ENCODE results near the gene CPPED1.
"Not testable (repeated sequence)": the region's sequence is repeated elsewhere in the genome, so short reads cannot be mapped to it uniquely, and the experiment has no call there.

CPPED1 gene

GRCh38 chr16:12769525-12769924 is 34.2 kb downstream of the CPPED1 start:
- no peak overlapping the region for H3K4me3 ChIP-seq (ENCODE audit: low read length)
- DNase-seq (ENCODE audit: low read depth, low spot score), result no peak
- H3K27ac ChIP-seq (ENCODE audit: low read length), result no peak overlapping the region
- no peaks in the 10 kb centered on the region for H3K27me3 ChIP-seq (ENCODE audit: control insufficient read depth, insufficient read depth, low read length)
- no peaks in the 10 kb centered on the region for H3K4me1 ChIP-seq (ENCODE audit: control insufficient read depth, insufficient read depth, low read length)
- no peaks in the 10 kb centered on the region for H3K36me3 ChIP-seq (ENCODE audit: control insufficient read depth, insufficient read depth, low read length)
- WGBS (ENCODE audit: insufficient coverage, insufficient read length), result no CpG with 5 or more reads among the region's 7 CpGs
- H3K9me3 ChIP-seq (ENCODE audit: control insufficient read depth, insufficient read depth, low read length), result no peaks in the 10 kb centered on the region

- Histone ChIP-seq H3K4me1 (ENCODE audit: control insufficient read depth, insufficient read depth, low read length) (no peaks in the 10 kb centered on the region), H3K27me3 (ENCODE audit: control insufficient read depth, insufficient read depth, low read length) (no peaks in the 10 kb centered on the region), H3K27ac (ENCODE audit: low read length) (no peak overlapping the region), H3K9me3 (ENCODE audit: control insufficient read depth, insufficient read depth, low read length) (no peaks in the 10 kb centered on the region), H3K4me3 (ENCODE audit: low read length) (no peak overlapping the region), H3K36me3 (ENCODE audit: control insufficient read depth, insufficient read depth, low read length) (no peaks in the 10 kb centered on the region)
- WGBS (ENCODE audit: insufficient coverage, insufficient read length), result no CpG with 5 or more reads among the region's 6 CpGs
- no peak for DNase-seq (ENCODE audit: low read depth, low spot score)
These were observed 35.8 kb downstream of the CPPED1 start for GRCh38 chr16:12767897-12768296.

- H3K4me3 ChIP-seq (ENCODE audit: low read length), result no peak overlapping the region
- H3K36me3 ChIP-seq (ENCODE audit: control insufficient read depth, insufficient read depth, low read length), result no peaks in the 10 kb centered on the region
- no peak for DNase-seq (ENCODE audit: low read depth, low spot score)
- H3K27me3 ChIP-seq (ENCODE audit: control insufficient read depth, insufficient read depth, low read length), result no peaks in the 10 kb centered on the region
- H3K27ac ChIP-seq (ENCODE audit: low read length), result no peak overlapping the region
- no peaks in the 10 kb centered on the region for H3K4me1 ChIP-seq (ENCODE audit: control insufficient read depth, insufficient read depth, low read length)
- H3K9me3 ChIP-seq (ENCODE audit: control insufficient read depth, insufficient read depth, low read length), result no peaks in the 10 kb centered on the region
- WGBS (ENCODE audit: insufficient coverage, insufficient read length), result no CpG with 5 or more reads among the region's 5 CpGs
These were observed 36.8 kb downstream of the CPPED1 start for GRCh38 chr16:12766853-12767252.

- H3K4me1 ChIP-seq (ENCODE audit: control insufficient read depth, insufficient read depth, low read length); H3K36me3 ChIP-seq (ENCODE audit: control insufficient read depth, insufficient read depth, low read length); H3K9me3 ChIP-seq (ENCODE audit: control insufficient read depth, insufficient read depth, low read length): not testable (repeated sequence)
These were observed 37.5 kb downstream of the CPPED1 start for GRCh38 chr16:12766208-12766607.

GRCh38 chr16:12764813-12765488 is 38.7 kb downstream of the CPPED1 start:
- no peaks in the 10 kb centered on the region for H3K27me3 ChIP-seq (ENCODE audit: control insufficient read depth, insufficient read depth, low read length)
- no peak overlapping the region for H3K4me3 ChIP-seq (ENCODE audit: low read length)
- no peak overlapping the region for H3K27ac ChIP-seq (ENCODE audit: low read length)
- peaks cover 1% of the 10 kb centered on the region; the same call in 1 of the 2 replicates for H3K4me1 ChIP-seq (ENCODE audit: control insufficient read depth, insufficient read depth, low read length)
- no peaks in the 10 kb centered on the region for H3K9me3 ChIP-seq (ENCODE audit: control insufficient read depth, insufficient read depth, low read length)
- H3K36me3 ChIP-seq (ENCODE audit: control insufficient read depth, insufficient read depth, low read length), result no peaks in the 10 kb centered on the region
- no CpG with 5 or more reads among the region's 6 CpGs for WGBS (ENCODE audit: insufficient coverage, insufficient read length)
- no peak for DNase-seq (ENCODE audit: low read depth, low spot score)

More at GRCh38 chr16:12766208-12766607, 37.5 kb downstream of the CPPED1 start:
- H3K4me3 ChIP-seq (ENCODE audit: low read length); H3K27ac ChIP-seq (ENCODE audit: low read length); H3K27me3 ChIP-seq (ENCODE audit: control insufficient read depth, insufficient read depth, low read length); DNase-seq (ENCODE audit: low read depth, low spot score): not testable (repeated sequence)
- WGBS (ENCODE audit: insufficient coverage, insufficient read length), result no CpG with 5 or more reads among the region's 3 CpGs

GRCh38 chr16:12763517-12763916 is 40.2 kb downstream of the CPPED1 start:
- Histone ChIP-seq H3K4me3 (ENCODE audit: low read length) (no peak overlapping the region), H3K4me1 (ENCODE audit: control insufficient read depth, insufficient read depth, low read length) (peaks cover 1% of the 10 kb centered on the region; the same call in 1 of the 2 replicates), H3K36me3 (ENCODE audit: control insufficient read depth, insufficient read depth, low read length) (no peaks in the 10 kb centered on the region), H3K27me3 (ENCODE audit: control insufficient read depth, insufficient read depth, low read length) (no peaks in the 10 kb centered on the region), H3K27ac (ENCODE audit: low read length) (no peak overlapping the region), H3K9me3 (ENCODE audit: control insufficient read depth, insufficient read depth, low read length) (no peaks in the 10 kb centered on the region)
- no peak for DNase-seq (ENCODE audit: low read depth, low spot score)
- WGBS (ENCODE audit: insufficient coverage, insufficient read length), result no CpG with 5 or more reads among the region's 3 CpGs

- no CpG with 5 or more reads among the region's 12 CpGs for WGBS (ENCODE audit: insufficient coverage, insufficient read length)
- H3K36me3 ChIP-seq (ENCODE audit: control insufficient read depth, insufficient read depth, low read length), result no peaks in the 10 kb centered on the region
These were observed 42.7 kb downstream of the CPPED1 start for GRCh38 chr16:12760819-12761611.

GRCh38 chr16:12758670-12759558 is 44.8 kb downstream of the CPPED1 start:
- H3K4me3 ChIP-seq (ENCODE audit: low read length), result no peak overlapping the region
- peaks cover 1% of the 10 kb centered on the region; the same call in 1 of the 2 replicates for H3K4me1 ChIP-seq (ENCODE audit: control insufficient read depth, insufficient read depth, low read length)
- H3K27me3 ChIP-seq (ENCODE audit: control insufficient read depth, insufficient read depth, low read length), result no peaks in the 10 kb centered on the region
- DNase-seq (ENCODE audit: low read depth, low spot score), result no peak
- WGBS (ENCODE audit: insufficient coverage, insufficient read length), result no CpG with 5 or more reads among the region's 9 CpGs
- H3K27ac ChIP-seq (ENCODE audit: low read length), result no peak overlapping the region
- no peaks in the 10 kb centered on the region for H3K36me3 ChIP-seq (ENCODE audit: control insufficient read depth, insufficient read depth, low read length)
- no peaks in the 10 kb centered on the region for H3K9me3 ChIP-seq (ENCODE audit: control insufficient read depth, insufficient read depth, low read length)

More at GRCh38 chr16:12760819-12761611, 42.7 kb downstream of the CPPED1 start:
- Histone ChIP-seq H3K27me3 (ENCODE audit: control insufficient read depth, insufficient read depth, low read length) (no peaks in the 10 kb centered on the region), H3K4me3 (ENCODE audit: low read length) (no peak overlapping the region), H3K27ac (ENCODE audit: low read length) (no peak overlapping the region), H3K4me1 (ENCODE audit: control insufficient read depth, insufficient read depth, low read length) (peaks cover 1% of the 10 kb centered on the region; the same call in 1 of the 2 replicates), H3K9me3 (ENCODE audit: control insufficient read depth, insufficient read depth, low read length) (no peaks in the 10 kb centered on the region)
- no peak for DNase-seq (ENCODE audit: low read depth, low spot score)

- WGBS (ENCODE audit: insufficient coverage, insufficient read length), result no CpG with 5 or more reads among the region's 5 CpGs
- Histone ChIP-seq H3K36me3 (ENCODE audit: control insufficient read depth, insufficient read depth, low read length) (no peaks in the 10 kb centered on the region), H3K9me3 (ENCODE audit: control insufficient read depth, insufficient read depth, low read length) (no peaks in the 10 kb centered on the region), H3K4me3 (ENCODE audit: low read length) (no peak overlapping the region), H3K27me3 (ENCODE audit: control insufficient read depth, insufficient read depth, low read length) (no peaks in the 10 kb centered on the region), H3K27ac (ENCODE audit: low read length) (no peak overlapping the region), H3K4me1 (ENCODE audit: control insufficient read depth, insufficient read depth, low read length) (peaks cover 1% of the 10 kb centered on the region; the same call in 1 of the 2 replicates)
- DNase-seq (ENCODE audit: low read depth, low spot score), result no peak
These were observed 45.5 kb downstream of the CPPED1 start for GRCh38 chr16:12758031-12758669.

- no peak for DNase-seq (ENCODE audit: low read depth, low spot score)
- H3K27me3 ChIP-seq (ENCODE audit: control insufficient read depth, insufficient read depth, low read length), result no peaks in the 10 kb centered on the region
- H3K9me3 ChIP-seq (ENCODE audit: control insufficient read depth, insufficient read depth, low read length), result no peaks in the 10 kb centered on the region
- no peak overlapping the region for H3K27ac ChIP-seq (ENCODE audit: low read length)
- peaks cover 1% of the 10 kb centered on the region; the same call in 1 of the 2 replicates for H3K4me1 ChIP-seq (ENCODE audit: control insufficient read depth, insufficient read depth, low read length)
- no CpG with 5 or more reads among the region's 7 CpGs for WGBS (ENCODE audit: insufficient coverage, insufficient read length)
- no peak overlapping the region for H3K4me3 ChIP-seq (ENCODE audit: low read length)
- H3K36me3 ChIP-seq (ENCODE audit: control insufficient read depth, insufficient read depth, low read length), result no peaks in the 10 kb centered on the region
These were observed 46.1 kb downstream of the CPPED1 start for GRCh38 chr16:12757546-12757945.

Measured in iPS DF 6.9 (cell line).